Lung microvascular endothelial cell (primary cell): ENCODE data around the gene MYO6. TPM values are rescaled to one million over a fixed set of nuclear protein-coding genes. Genes with fewer than 3 reads are reported as not detected.

ENCODE experiments used
- DNase-seq, 2 donors: peaks; one replicate each; pipeline versions ENCODE4 v3.0.0 to v3.0.0-alpha.2; 2010; ENCODE audit warnings: low read depth in 2 of 2
- total RNA-seq: library from RNA; depleted of rRNA; stranded (reverse); fragments of >200 nt; gene quantifications from 2 replicates; pipeline ENCODE4 v1.2.1, GENCODE V29; 2014

MYO6 gene
- total RNA-seq, 1 donor from 2014 or later: 26.4 TPM

GRCh38 chr6:75824160-75824559 is 75.1 kb downstream of the MYO6 start:
- DNase-seq: no peak

DNA sequence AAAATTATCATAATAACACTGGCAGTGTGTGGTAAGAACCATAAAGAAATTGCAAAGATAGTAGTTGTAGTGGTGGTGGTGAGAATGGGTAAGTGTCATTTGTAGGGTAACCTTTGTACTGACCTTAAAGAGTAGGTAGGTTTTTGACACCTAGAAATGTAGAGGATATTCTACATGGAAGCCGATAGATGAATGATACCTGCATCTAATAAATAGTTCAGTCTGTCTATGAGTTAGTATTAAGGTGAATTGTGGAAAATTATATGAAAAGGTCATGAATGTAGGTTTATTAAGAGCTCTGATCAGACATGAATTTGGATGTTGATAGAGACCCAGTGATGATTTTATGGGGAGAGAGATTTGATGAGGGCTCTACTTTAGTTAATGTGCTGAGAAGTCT is 78.1 kb downstream of the MYO6 start:
- DNase-seq: no peak

DNA sequence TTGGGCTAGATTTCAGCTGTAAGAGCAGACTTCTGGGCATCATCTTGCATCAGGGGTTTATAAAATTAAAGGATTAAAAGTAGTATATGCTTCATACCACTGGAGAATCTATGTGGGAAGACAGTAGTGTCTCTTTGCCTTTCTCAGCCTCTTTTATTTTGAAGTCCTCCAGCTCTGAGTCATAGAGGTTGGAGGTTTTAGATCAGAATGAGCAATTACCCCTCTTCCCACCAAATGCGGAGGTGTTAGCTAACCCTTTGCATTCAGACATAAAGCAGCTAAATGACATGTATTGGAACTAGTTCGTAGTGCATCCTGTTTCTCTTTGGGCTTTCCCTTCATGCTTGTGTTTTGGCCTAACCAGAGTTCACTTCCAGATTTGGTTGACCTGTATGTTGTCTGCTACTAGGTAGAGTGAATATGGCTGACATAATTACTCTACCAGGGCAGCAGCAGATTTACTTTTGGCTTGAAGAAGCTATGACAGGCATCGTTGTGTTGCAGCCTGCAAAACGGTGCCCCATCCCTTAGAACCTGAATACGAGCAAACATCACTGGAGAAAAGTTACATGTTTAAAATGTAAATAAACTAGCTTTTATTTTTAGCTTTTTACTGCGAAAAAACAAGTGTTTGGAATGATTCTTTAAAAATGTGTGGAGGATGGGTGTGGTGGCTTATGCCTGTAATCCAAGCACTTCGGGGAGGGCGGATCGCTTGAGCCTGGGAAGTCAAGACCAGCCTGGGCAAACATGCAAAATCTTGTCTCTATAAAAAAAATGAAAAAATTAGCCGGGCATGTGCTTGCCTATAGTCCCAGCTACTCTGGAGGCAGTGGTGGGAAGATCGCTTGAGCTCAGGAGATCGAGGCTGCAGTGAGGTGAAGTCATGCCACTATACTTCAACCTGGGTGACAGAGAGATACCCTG is 82.2 kb downstream of the MYO6 start:
- no peak for DNase-seq

GRCh38 chr6:75834447-75834846 is 85.4 kb downstream of the MYO6 start:
- DNase-seq: no peak

DNA sequence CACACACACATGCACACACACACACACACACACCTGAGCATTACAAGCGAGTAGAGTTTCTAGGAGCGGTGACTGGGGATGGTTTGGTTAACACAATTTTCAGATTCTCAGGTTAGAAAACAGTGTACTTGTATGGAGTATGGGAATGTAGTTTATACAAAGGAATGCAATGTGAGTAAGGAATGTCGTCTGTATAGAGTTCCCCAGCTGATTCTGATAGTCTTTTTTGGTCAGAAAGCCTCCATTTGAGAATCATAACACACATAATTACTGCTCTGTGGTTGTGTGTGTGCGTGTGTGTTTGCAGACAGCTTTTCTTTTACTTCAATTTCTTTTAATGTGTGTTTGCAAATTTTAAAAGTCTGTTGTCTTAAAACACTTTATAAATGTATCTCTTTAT is 93.2 kb downstream of the MYO6 start:
- DNase-seq: peak in 1 of 2 donors; percentile 21

DNA sequence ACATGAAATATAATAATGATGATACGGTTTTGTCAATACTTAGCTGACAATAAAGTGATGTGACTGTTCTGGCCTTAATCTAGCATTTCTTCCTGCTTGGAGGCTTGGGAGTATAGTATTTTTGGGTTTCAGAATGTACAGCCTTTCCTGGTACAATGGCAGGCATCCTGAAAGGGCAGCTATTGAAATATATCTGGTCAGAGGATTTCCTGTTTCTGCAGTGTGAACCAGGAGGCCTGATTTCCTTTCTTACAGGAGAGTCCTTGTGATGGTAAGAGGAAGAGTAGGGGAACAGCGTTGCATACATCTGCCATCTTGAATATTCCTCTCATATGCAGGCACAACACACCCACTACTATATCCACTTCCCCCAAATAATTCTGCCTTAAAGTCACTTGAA is 93.7 kb downstream of the MYO6 start:
- peak; percentile 72 to 77 for DNase-seq

DNA sequence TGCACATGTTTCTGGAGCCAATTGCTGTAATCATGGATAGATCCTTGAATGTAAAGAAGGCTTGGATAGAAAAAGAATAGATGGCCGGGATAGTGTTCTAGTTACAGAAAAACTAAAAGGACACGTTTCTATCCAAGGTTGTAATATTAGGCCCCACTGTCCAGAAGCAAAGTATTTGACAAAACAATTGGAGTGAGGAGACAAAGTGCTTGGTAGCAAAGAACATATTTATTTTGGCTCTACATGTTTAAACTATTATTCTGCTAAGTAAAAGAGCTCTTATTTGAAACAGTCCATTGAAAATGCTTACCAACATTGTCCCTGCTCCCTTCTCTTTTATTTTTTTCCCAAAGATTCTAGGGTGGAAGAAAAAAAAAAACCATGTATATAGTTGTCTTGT is 94.4 kb downstream of the MYO6 start:
- peak in 1 of 2 donors; percentile 64 for DNase-seq

GRCh38 chr6:75848274-75848673 is 99.2 kb downstream of the MYO6 start:
- DNase-seq: no peak

GRCh38 chr6:75849329-75850025 is 100.4 kb downstream of the MYO6 start:
- peak in 1 of 2 donors; percentile 33 for DNase-seq

DNA sequence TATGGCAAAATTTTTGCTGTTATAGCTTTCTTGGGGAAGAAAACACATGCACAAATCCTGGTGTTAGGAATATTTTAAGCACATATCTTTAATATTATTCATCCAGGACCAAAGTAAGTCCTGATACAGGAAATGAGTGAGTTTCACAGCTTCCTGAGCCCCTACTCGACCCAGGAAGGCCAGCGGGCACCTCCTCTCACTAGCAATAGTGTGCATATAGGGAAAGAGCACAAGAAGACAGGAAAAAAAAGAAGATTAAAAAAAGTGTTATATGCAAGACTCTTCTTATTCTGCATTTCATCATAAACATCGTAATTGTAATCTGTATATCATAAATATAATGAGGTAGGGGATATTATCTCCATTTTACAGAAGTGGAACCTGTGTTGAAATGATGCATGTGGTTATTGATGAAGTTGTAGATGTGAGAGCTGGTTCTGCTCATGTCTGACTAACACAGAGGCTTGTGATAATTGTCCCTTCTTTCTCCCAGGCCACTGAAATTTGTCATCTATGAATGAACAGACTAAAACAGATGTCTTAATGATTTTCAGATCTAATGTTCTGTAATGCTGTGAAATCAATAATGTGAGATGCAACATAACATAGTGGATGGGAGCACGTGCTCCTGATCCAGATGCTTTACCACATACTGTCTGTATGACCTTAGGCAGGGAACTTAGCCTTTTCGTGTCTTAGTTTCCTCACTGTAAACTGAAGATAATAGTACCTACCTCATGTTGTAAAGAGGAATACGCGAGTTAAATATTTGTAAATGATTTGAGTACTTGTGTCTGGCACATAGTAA is 101.2 kb downstream of the MYO6 start:
- peak in 1 of 2 donors; percentile 55 for DNase-seq

DNA sequence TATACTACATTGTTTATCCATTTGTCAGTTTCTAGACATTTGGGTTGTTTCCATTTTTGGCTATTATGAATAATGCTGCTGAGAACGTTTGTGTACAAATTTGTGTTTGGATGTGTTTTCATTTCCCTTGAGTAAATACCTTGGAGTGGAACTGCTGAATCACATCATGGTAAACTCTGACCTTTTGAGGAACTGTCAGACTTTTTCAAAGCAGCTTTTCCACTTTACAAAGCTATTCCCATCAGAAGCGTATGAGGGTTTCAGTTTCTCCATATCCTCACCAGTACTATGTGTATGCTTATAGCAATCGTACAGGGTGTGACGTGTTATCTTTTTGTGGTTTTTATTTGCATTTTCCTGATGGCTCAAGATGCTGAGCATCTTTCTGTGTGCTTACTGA is 103.7 kb downstream of the MYO6 start:
- DNase-seq: peak; percentile 14 to 67

GRCh38 chr6:75853806-75854205 is 104.8 kb downstream of the MYO6 start:
- no peak for DNase-seq

- peak; percentile 63 to 76 for DNase-seq
Observed at GRCh38 chr6:75855052-75855451, 106.0 kb downstream of the MYO6 start.

DNA sequence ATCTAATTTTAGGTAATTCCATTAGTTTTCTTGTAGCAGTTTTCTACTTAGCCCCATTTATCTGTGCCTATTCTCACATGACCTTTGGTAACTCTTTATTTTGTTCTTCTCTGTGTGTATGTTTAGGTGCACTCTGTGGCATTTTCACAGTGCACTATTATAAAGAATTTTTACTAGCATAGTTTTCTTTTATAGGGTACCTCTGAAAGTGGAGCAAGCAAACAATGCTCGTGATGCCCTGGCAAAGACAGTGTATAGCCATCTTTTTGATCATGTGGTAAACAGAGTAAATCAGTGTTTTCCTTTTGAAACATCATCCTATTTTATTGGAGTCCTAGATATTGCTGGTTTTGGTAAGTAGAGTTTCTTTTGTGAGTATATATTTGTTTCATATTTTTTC is 107.9 kb downstream of the MYO6 start:
- DNase-seq: no peak

DNA sequence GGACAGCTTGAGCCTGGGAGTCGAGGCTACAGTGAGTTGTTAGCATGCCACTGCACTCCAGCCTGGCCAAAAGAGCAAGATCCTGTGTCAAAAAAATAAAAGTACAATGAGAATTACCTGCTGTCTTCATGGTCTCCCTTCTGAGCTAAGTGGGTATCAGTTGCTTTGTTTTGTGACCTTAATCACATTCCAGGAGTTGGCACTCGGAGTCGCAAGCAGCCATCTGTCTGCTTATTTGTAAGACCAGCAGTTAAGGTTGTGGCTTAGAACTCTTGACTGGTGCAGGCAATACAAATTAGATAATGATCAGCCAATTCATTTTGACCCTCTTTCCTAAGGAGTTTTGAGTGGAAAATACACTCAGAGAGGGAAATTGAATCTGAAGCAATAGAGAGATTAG is 114.0 kb downstream of the MYO6 start:
- no peak for DNase-seq

DNA sequence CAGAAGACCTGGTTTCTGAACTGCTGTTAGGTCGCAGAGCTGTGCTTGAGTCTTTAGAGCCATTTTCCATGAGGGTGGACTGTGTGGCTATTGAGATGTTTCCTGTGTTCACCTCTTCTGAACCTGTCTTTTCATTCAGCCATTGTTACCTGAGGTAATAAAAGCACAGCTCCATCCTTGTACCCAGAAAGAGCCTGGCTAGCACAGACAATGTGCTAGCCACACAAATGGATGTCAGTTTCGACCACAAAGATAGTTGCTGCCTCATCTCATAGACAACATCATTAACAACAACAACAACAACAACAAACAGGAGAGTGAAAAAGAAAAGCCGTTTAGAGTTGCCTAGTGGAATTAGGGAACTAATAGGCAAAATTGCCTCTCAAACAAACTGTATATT is 114.7 kb downstream of the MYO6 start:
- no peak for DNase-seq

GRCh38 chr6:75864446-75864845 is 115.4 kb downstream of the MYO6 start:
- DNase-seq: no peak

- DNase-seq: peak in 1 of 2 donors; percentile 68
Observed at GRCh38 chr6:75870389-75870788, 121.3 kb downstream of the MYO6 start.

DNA sequence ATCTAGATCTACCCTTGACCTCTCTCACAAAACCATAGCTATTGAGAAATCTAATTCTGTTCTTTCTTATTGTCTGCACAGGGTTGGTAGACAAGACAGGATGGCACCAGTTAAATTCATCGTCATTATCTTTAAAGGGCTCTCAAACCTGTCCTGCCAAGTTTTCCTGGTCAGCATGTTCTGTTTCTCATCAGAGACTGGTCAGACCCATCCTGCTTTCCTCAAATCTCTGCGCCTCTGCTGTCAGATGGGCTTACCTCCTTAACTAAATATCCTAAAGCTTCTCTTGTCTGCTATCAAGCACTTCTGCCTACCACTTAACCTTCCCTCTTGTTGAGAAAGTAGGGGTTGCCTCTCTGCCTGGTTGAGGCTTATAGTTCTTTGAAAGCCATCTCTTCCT is 125.2 kb downstream of the MYO6 start:
- no peak for DNase-seq

DNA sequence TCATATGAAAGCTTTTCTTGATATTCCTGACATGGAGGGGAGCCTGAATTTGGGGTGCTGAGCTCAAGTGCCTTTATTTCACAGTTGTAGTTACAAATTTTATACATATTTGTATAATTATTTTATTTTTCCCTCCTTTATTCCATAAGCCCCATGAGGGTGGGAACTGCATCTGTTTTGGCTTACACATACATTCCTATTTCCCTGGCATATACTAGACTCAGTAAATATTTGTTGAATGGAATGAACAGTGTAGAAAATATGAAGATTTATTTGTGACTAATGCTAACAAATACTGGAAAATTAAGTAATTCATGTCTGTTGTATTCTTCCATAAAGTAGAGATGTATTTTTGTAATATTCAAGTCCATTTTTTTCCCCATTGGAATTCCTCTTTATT is 127.1 kb downstream of the MYO6 start:
- DNase-seq: no peak

- no peak for DNase-seq
Observed at GRCh38 chr6:75880305-75880704, 131.3 kb downstream of the MYO6 start.

GRCh38 chr6:75882734-75883133 is 133.7 kb downstream of the MYO6 start:
- peak in 1 of 2 donors; percentile 60 for DNase-seq
